ENCODE results near the gene NWD2. TPM values are rescaled to one million over a fixed set of nuclear protein-coding genes. Genes with fewer than 3 reads are reported as not detected.

NWD2 gene
- total and polyA plus RNA-seq, 3 donors from 2014 or later = 0.12 to 0.63 (median 0.50) TPM

- 89 to 97% methylated on average over 1 of the region's 1 CpG for WGBS, 2 donors
- no peaks in the 10 kb centered on the region for H3K36me3 ChIP-seq (ENCODE audit: low read depth, missing control alignments)
- no peak overlapping the region for H3K27ac ChIP-seq
- TF ChIP-seq POLR2A (IDR thresholded peaks at IDR 0.05) = no peak
- TF ChIP-seq CTCF (IDR thresholded peaks at IDR 0.05) = no peak
- intact Hi-C loops (cut with DNase I; ENCODE audit: low total_unique reads) = no loop called here
- H3K27me3 ChIP-seq = no peaks in the 10 kb centered on the region
- no peak overlapping the region for H3K4me3 ChIP-seq
- no peaks in the 10 kb centered on the region for H3K4me1 ChIP-seq
- DNase-seq = no peak
- H3K9me3 ChIP-seq = no peaks in the 10 kb centered on the region
Measured at GRCh38 chr4:37471093-37471492, 226.6 kb downstream of the NWD2 start.

DNA sequence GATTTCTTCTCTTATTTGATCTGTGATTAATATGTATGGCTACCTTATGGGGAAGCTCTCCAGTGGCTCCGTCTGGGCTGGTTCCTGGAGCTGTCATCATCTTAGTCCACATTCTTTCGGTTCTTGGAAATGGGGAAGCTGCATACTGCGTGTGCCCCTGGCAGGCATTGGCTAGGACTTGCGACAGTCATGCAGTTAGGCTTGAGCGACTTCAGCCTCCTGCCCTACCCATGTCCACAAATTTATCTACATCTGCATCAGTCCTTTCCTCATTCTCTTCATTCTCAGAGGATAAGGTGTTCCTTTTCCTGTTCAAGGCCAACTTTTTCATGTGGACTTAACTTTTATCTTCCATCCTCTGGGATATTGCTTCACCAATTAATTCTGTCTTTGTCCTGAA is 227.4 kb downstream of the NWD2 start:
- Histone ChIP-seq H3K27ac (no peak overlapping the region), H3K4me1 (no peaks in the 10 kb centered on the region), H3K4me3 (no peak overlapping the region), H3K9me3 (no peaks in the 10 kb centered on the region), H3K36me3 (ENCODE audit: low read depth, missing control alignments) (no peaks in the 10 kb centered on the region), H3K27me3 (no peaks in the 10 kb centered on the region)
- TF ChIP-seq CTCF (IDR thresholded peaks at IDR 0.05) (no peak), POLR2A (IDR thresholded peaks at IDR 0.05) (no peak)
- intact Hi-C loops (cut with DNase I; ENCODE audit: low total_unique reads) = no loop called here
- WGBS, 2 donors = 74 to 80% methylated on average over 5 of the region's 5 CpGs
- no peak for DNase-seq

DNA sequence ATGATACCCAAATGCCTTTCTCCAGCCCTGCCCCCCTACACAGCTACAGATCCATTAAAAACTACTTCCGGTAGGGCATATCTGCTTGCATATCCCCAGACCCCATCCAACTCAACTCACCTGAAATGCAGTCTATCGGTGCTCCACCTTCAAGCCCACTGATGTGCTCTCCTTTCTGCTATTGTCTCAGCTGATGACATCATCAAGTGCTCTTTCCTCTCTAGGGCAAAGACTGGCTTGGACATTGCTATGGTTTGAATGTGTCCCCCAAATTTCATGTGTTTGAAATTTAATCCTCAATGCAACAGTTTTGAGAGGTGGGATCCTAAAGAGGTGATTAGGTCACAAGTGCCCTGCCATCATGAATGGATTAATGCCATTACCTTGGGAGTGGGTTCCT is 229.3 kb downstream of the NWD2 start:
- H3K27ac ChIP-seq = no peak overlapping the region
- no peak for TF ChIP-seq POLR2A (IDR thresholded peaks at IDR 0.05)
- no peak for TF ChIP-seq CTCF (IDR thresholded peaks at IDR 0.05)
- H3K4me3 ChIP-seq = no peak overlapping the region
- H3K27me3 ChIP-seq = no peaks in the 10 kb centered on the region
- H3K36me3 ChIP-seq (ENCODE audit: low read depth, missing control alignments) = no peaks in the 10 kb centered on the region
- no peaks in the 10 kb centered on the region for H3K4me1 ChIP-seq
- intact Hi-C loops (cut with DNase I; ENCODE audit: low total_unique reads) = no loop called here
- no peak for DNase-seq
- H3K9me3 ChIP-seq = no peaks in the 10 kb centered on the region
- WGBS, 2 donors = 91 to 97% methylated on average over 2 of the region's 2 CpGs

DNA sequence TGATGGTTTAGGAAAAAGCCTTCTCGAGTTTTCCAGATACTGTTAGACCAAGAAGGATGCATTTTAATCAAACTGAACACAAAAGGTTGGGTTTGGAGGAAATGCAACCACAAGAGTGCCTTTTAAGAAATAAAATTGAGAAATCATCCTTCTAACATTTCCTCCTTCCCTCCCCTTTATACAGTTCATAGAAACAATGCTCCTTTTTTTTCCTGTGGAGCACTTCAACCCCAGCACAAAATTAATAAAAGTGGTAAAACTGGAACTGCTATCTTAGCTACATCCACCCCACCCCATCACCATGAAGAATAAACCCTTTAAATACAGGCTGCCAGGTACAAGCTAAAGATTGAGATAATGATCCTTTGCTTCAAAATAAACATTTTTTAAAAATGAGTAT is 230.5 kb downstream of the NWD2 start:
- 80 to 81% methylated on average over 1 of the region's 1 CpG for WGBS, 2 donors

More for the DNA sequence above, 230.5 kb downstream of the NWD2 start:
- H3K27me3 ChIP-seq = no peaks in the 10 kb centered on the region
- H3K27ac ChIP-seq = no peak overlapping the region
- TF ChIP-seq CTCF (IDR thresholded peaks at IDR 0.05) = no peak
- TF ChIP-seq POLR2A (IDR thresholded peaks at IDR 0.05) = no peak
- H3K9me3 ChIP-seq = no peaks in the 10 kb centered on the region
- DNase-seq = no peak
- intact Hi-C loops (cut with DNase I; ENCODE audit: low total_unique reads) = no loop called here
- H3K4me3 ChIP-seq = no peak overlapping the region
- no peaks in the 10 kb centered on the region for H3K4me1 ChIP-seq
- no peaks in the 10 kb centered on the region for H3K36me3 ChIP-seq (ENCODE audit: low read depth, missing control alignments)

Data from testis (tissue), 3 donors.